Esophagus squamous epithelium (tissue), 4 donors: Measurements from ENCODE around the gene UGT1A4.

Experiments used
- CTCF ChIP-seq, 6 experiments: fragments of 450-650 bp in 4 of 6; fragments of 200-600 bp in 2 of 6; sonication (generic) in 2 of 6; IDR thresholded peaks; one replicate each; pipeline ENCODE4 v1.5.1; 2016 to 2019; ENCODE audit warnings: antibody characterized with exemption in 6 of 6, mild to moderate bottlenecking in 4 of 6, moderate library complexity in 4 of 6
- POLR2A ChIP-seq, 4 donors: fragments of 450-650 bp; IDR thresholded peaks; one replicate each; pipeline ENCODE4 v1.6.1; 2017; ENCODE audit warnings: antibody characterized with exemption in 4 of 4, mild to moderate bottlenecking in 4 of 4, moderate library complexity in 3 of 4

DNA sequence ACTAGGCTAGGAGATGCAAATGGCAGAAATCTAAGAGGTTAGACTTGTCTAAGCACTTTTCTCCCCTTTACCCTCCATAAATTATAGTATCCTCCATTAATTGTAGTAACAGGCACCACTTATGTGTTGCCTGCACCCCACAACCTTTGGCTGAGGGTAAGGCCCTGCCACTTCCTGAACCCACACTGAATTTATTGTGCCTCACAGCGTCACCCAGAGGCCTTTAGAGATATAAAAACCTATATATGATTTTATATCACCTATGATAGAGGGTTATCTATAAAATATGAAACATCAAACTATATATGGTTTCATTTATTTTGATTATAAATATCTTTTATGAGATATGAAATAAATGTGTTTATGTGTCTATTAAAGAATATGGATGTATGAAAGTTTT lies 44.2 kb upstream of the UGT1A4 start:
- no peak for TF ChIP-seq CTCF (IDR thresholded peaks at IDR 0.05)
- no peak for TF ChIP-seq POLR2A (IDR thresholded peaks at IDR 0.05)
